ENCODE results near the gene MON2.

DNA sequence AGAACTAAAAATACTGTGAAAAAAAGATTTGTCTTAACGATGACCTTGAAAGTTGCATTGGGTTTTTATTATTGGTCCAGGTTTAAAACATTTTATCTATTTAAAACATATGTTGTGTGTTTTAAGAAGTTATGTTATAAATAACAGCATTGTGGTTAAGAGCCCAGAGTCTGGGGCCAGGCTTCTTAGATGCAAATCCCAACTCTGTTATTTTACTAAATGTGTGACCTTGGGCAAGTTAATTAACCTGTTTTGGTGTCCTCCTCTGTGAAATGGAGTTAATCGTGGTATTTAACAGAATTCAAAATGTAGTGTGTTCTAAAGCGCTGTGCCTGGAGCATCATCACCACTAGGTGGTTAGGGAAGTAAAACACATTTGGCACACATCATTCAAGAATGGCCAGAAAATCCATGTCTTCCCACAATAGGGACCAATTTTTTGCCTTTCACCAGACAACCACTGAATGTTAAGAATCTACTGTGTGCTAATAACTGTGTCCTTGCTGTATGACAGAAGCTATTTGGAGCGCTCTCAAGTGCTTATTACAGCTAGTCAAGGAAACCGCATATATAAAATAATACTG lies 133.3 kb downstream of the MON2 start:
- TF ChIP-seq SP1 (IDR thresholded peaks at IDR 0.05; ENCODE audit: low read depth, low read length) (no peak), EGR1 (IDR thresholded peaks at IDR 0.05; ENCODE audit: borderline replicate concordance, low read depth, low read length) (no peak), CTCF (IDR thresholded peaks at IDR 0.05; ENCODE audit: control extremely low read depth in 1 of 3, insufficient read depth in 1 of 3, low read depth in 1 of 3, low read length in 3 of 3) (peak in 2 of 3 experiments; percentile 25 to 48; a peak in 2 of 4 replicates), RBBP5 (IDR thresholded peaks at IDR 0.05; ENCODE audit: borderline replicate concordance, low read depth, low read length) (no peak), EP300 (IDR thresholded peaks at IDR 0.05; ENCODE audit: borderline replicate concordance in 1 of 2, low read depth in 2 of 2, low read length in 2 of 2) (no peak), POLR2AphosphoS5 (IDR thresholded peaks at IDR 0.05; ENCODE audit: low read depth, low read length) (no peak), POLR2A (IDR thresholded peaks at IDR 0.05; ENCODE audit: control extremely low read depth in 1 of 2, low read depth in 2 of 2, low read length in 2 of 2) (no peak), BCL11A (IDR thresholded peaks at IDR 0.05; ENCODE audit: low read depth in 2 of 2, low read length in 2 of 2) (no peak), NRF1 (IDR thresholded peaks at IDR 0.05; ENCODE audit: low read depth, low read length) (no peak)
- TF ChIP-seq, protein P1, sequence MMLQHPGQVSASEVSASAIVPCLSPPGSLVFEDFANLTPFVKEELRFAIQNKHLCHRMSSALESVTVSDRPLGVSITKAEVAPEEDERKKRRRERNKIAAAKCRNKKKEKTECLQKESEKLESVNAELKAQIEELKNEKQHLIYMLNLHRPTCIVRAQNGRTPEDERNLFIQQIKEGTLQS (IDR thresholded peaks at IDR 0.05; ENCODE audit: insufficient read depth, low read depth, low read length): no peak
